Occipital lobe (tissue), 2 donors: ENCODE measurements around the gene UFSP2. TPM values are rescaled to one million over a fixed set of nuclear protein-coding genes. Genes with fewer than 3 reads are reported as not detected.
"Not testable (repeated sequence)": the region's sequence is repeated elsewhere in the genome, so short reads cannot be mapped to it uniquely, and the experiment has no call there.

Experiments
- DNase-seq: peaks from one replicate; lab custom pipeline; 2025; lab: John Stamatoyannopoulos, UW
- total RNA-seq: library from RNA; depleted of rRNA; stranded (reverse); fragments of >200 nt; gene quantifications from one replicate; pipeline ENCODE4 v1.2.3, GENCODE V29; 2014

The UFSP2 gene
- total RNA-seq, 1 donor from 2014 or later = 53.0 TPM

- DNase-seq = no peak
Measured at GRCh38 chr4:185384061-185384460, 41.7 kb downstream of the UFSP2 start.

GRCh38 chr4:185383451-185383850 lies 42.3 kb downstream of the UFSP2 start:
- DNase-seq = no peak

- no peak for DNase-seq
Measured at GRCh38 chr4:185382754-185383153, 43.0 kb downstream of the UFSP2 start.

GRCh38 chr4:185381288-185382196 lies 44.2 kb downstream of the UFSP2 start:
- no peak for DNase-seq

GRCh38 chr4:185380320-185380719 lies 45.4 kb downstream of the UFSP2 start:
- DNase-seq = no peak

GRCh38 chr4:185379326-185380295 lies 46.2 kb downstream of the UFSP2 start:
- no peak for DNase-seq

GRCh38 chr4:185378264-185378663 lies 47.5 kb downstream of the UFSP2 start:
- no peak for DNase-seq

GRCh38 chr4:185374573-185374972 lies 51.2 kb downstream of the UFSP2 start:
- no peak for DNase-seq

- DNase-seq = no peak
Measured at GRCh38 chr4:185374027-185374426, 51.7 kb downstream of the UFSP2 start.

GRCh38 chr4:185371702-185372101 lies 54.1 kb downstream of the UFSP2 start:
- no peak for DNase-seq

GRCh38 chr4:185370268-185370949 lies 55.4 kb downstream of the UFSP2 start:
- DNase-seq = no peak

GRCh38 chr4:185369731-185370130 lies 56.0 kb downstream of the UFSP2 start:
- DNase-seq = no peak

GRCh38 chr4:185364886-185365285 lies 60.9 kb downstream of the UFSP2 start:
- no peak for DNase-seq

- no peak for DNase-seq
Measured at GRCh38 chr4:185363251-185363650, 62.5 kb downstream of the UFSP2 start.

GRCh38 chr4:185362570-185362969 lies 63.2 kb downstream of the UFSP2 start:
- not testable (repeated sequence) for DNase-seq

- DNase-seq = no peak
Measured at GRCh38 chr4:185361872-185362271, 63.9 kb downstream of the UFSP2 start.

- no peak for DNase-seq
Measured at GRCh38 chr4:185359767-185360446, 65.9 kb downstream of the UFSP2 start.

GRCh38 chr4:185358959-185359358 lies 66.8 kb downstream of the UFSP2 start:
- no peak for DNase-seq

- DNase-seq = no peak
Measured at GRCh38 chr4:185358514-185358913, 67.2 kb downstream of the UFSP2 start.

GRCh38 chr4:185357733-185358440 lies 67.9 kb downstream of the UFSP2 start:
- DNase-seq = no peak
